HK-2 (cell line): ENCODE data around the gene GAD2.
A peak's percentile ranks its signal among the peaks of the same experiment; 100 is the strongest.
"Not testable (repeated sequence)": the region's sequence is repeated elsewhere in the genome, so short reads cannot be mapped to it uniquely, and the experiment has no call there.

ENCODE experiments used
- DNase-seq: peaks from one replicate; pipeline ENCODE4 v3.0.0-alpha.2; 2018; ENCODE audit not compliant: unreplicated experiment

Gene GAD2

DNA sequence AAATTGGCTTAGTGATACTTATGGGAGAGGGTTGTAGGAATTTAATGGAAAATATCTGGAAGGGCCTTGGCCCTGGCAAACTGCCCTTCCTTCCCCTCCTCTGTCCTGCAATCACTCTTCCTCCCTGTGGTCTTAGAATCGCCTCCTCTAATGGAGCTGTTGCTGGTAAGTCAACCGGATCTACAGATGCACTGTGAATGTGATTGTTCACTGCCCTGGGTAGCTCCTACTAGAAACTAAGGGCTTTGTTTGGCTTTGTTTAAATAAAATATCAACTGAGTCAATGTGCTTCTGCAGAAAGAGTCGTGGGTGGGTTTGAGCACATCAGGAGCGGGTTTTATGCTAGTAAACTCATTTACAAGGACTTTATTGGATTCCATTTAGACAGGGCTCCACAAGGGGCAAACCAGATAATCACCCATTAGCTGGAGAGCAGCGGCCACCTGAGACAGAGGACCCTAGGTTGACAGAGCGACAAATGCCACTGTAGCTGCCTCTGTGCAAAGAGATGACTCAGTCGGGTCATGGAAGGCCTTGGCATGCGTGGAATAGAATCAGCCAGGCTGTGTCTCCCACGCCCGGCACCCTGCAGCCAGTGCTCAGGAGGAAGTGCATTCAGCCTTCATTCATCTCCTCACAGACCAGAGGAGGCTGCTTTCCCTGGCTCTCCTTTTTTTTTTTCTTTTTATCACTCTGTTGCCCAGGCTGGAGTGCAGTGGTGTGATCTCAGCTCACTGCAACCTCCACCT is 97.9 kb downstream of the GAD2 start:
- no peak for DNase-seq

GRCh38 chr10:26318672-26319071 is 102.1 kb downstream of the GAD2 start:
- no peak for DNase-seq

DNA sequence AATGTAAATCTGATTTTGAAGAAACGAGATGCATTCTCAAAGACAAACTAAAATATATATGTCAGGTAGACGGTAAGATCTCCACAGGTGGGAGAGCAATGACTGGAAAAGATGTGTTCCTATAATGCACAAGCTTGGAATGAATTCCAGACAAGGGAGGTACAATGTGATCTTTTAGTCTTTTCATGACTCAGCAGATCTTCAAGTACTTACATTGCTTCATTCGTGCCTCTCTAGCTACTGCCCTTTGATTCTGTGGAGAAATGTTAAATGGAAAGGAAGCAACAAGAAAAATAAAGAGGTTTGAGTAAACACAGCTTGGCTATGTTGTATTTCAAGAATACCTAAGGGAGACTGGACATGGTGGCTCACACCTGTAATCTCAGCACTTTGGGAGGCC is 106.6 kb downstream of the GAD2 start:
- DNase-seq, result no peak

GRCh38 chr10:26326851-26327250 is 110.3 kb downstream of the GAD2 start:
- no peak for DNase-seq

DNA sequence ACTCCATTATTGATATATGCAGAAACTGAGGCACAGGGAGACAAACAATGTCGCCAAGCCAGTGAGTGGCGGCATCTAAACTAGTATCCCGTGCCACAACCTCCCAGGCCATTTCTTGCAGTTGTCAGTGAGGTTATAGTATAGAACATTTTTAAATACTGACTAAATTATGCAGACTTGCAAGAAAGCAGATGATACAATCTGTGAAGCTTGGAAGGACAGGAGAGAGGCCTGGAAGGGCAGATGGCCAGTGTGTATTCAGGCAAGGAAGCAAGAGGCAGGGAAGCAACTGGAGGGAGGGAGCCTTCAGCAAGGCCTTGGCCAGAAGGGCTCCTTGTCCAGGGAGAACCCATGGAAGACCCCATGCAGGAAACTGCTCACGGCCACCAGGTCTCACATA is 111.2 kb downstream of the GAD2 start:
- no peak for DNase-seq

- DNase-seq, result no peak
Observed at GRCh38 chr10:26331371-26331770, 114.8 kb downstream of the GAD2 start.

DNA sequence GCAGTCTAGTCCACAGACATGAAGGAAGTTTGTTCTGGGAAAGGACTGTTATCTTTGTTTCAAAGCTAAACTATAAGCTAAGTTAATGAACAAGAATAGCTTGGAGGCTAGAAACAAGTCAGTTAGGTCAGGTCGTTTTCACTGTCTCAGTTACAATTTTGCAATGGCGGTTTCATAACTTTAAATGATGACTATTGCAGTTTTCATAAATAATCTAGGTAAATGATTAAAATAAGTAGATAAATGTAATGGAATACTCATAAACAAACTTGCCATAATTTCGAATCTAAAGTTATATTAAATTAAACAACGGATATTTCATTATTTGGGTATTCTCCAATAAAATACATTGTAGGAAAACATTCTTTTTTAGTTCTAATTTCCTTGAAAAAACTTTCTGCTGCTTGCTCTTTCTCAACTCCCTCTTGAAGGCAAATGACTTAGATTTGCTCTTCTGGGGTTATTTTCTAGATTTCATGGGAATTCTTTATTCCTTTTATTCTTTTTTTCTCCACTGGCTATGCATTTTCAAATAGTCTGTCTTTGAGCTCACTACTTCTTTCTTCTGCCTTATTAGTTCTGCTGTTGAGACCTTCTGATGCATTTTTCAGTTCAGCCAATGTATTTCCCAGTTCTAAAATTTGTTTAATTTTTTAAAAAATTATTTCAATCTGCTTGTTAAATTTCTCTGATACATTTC is 117.8 kb downstream of the GAD2 start:
- DNase-seq, result no peak

GRCh38 chr10:26334932-26335573 is 118.5 kb downstream of the GAD2 start:
- DNase-seq, result peak; percentile 55

GRCh38 chr10:26335574-26336093 is 119.1 kb downstream of the GAD2 start:
- DNase-seq, result no peak

GRCh38 chr10:26336979-26337378 is 120.4 kb downstream of the GAD2 start:
- DNase-seq, result no peak

DNA sequence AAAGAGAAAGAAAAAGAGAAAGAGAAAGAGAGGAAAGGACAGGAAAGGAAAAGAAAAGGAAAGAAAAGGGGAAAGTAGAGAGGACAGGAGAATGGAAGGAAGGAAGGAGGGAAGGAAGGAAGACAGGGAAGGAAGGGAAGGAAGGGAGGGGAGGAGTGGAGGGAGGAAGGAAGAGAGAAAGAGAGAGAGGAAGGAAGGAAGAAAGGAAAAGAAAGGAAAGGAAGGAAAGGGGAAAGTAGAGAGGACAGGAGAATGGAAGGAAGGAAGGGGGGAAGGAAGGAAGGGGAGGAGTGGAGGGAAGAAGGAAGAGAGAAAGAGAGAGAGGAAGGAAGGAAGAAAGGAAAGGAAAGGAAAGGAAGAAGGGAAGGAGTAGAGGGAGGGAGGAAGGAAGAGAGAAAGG is 125.1 kb downstream of the GAD2 start:
- no peak for DNase-seq

DNA sequence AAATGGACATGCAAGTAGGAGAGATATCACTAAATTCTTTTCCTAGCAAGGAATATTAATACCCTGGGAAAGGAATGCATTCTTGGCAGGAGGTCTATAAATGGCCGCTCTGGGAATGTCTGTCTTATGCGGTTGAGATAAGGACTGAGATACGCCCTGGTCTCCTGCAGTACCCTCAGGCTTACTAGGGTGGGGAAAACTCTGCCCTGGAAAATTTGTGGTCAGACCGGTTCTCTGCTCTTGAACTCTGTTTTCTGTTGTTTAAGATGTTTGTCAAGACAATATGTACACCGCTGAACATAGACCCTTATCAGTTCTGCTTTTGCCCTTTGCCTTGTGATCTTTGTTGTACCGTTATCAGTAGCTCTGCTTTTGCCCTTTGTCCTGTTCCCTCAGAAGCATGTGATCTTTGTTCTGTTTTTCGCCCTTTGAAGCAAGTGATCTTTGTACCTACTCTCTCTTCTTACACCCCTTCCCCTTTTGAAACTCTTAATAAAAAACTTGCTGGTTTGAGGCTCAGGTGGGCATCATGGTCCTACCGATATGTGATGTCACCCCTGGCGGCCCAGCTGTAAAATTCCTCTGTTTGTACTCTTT is 132.3 kb downstream of the GAD2 start:
- DNase-seq, result not testable (repeated sequence)
